GOT3 (cell line): ENCODE data around the gene EFEMP2.

ENCODE experiments used
- DNase-seq: peaks from one replicate; lab custom pipeline; 2025; ENCODE audit warnings: mixed read lengths; lab: John Stamatoyannopoulos, UW

Gene EFEMP2

GRCh38 chr11:65866509-65867283, 5.9 kb downstream of the EFEMP2 start:
- DNase-seq, result no peak

- DNase-seq, result no peak
Measured at GRCh38 chr11:65865550-65866172, 6.9 kb downstream of the EFEMP2 start.

GRCh38 chr11:65864706-65865471, 7.7 kb downstream of the EFEMP2 start:
- DNase-seq, result no peak

- DNase-seq, result no peak
Measured at GRCh38 chr11:65863889-65864705, 8.5 kb downstream of the EFEMP2 start.

GRCh38 chr11:65862941-65863888, 9.4 kb downstream of the EFEMP2 start:
- no peak for DNase-seq

GRCh38 chr11:65862191-65862735, 10.3 kb downstream of the EFEMP2 start:
- DNase-seq, result no peak

- no peak for DNase-seq
Measured at GRCh38 chr11:65861533-65862183, 10.9 kb downstream of the EFEMP2 start.

- no peak for DNase-seq
Measured at GRCh38 chr11:65861165-65861505, 11.5 kb downstream of the EFEMP2 start.

- DNase-seq, result peak; percentile 71
Measured at GRCh38 chr11:65860278-65861164, 12.1 kb downstream of the EFEMP2 start, which contains the start of gene MUS81. TSS of gene MUS81 (plus strand) at chr11:65860433. CDS start at chr11:65860754, 321 bp downstream.

- no peak for DNase-seq
Measured at GRCh38 chr11:65859812-65860277, 12.8 kb downstream of the EFEMP2 start.

- DNase-seq, result peak; percentile 70
Measured at GRCh38 chr11:65859095-65859811, 13.3 kb downstream of the EFEMP2 start.

- DNase-seq, result no peak
Measured at GRCh38 chr11:65858681-65859087, 13.9 kb downstream of the EFEMP2 start.

- peak; percentile 87 for DNase-seq
Measured at GRCh38 chr11:65857853-65858680, 14.5 kb downstream of the EFEMP2 start, which contains the start of gene CFL1. TSS of gene CFL1 (minus strand) at chr11:65858180. CDS start at chr11:65858099, 81 bp downstream.

GRCh38 chr11:65857500-65857852, 15.1 kb downstream of the EFEMP2 start:
- no peak for DNase-seq

- DNase-seq, result no peak
Measured at GRCh38 chr11:65856689-65857499, 15.7 kb downstream of the EFEMP2 start.

- no peak for DNase-seq
Measured at GRCh38 chr11:65855927-65856363, 16.7 kb downstream of the EFEMP2 start.
